WERI-Rb-1 (cell line): Measurements from ENCODE around the gene CPLANE1.
"Not testable (repeated sequence)": the region's sequence is repeated elsewhere in the genome, so short reads cannot be mapped to it uniquely, and the experiment has no call there.

Source experiments
- DNase-seq: peaks from one replicate; pipeline ENCODE4 v3.0.0-alpha.2; 2020
- H3K27ac ChIP-seq: fragments of 250-450 bp; sonication (Bioruptor Pico); 2 replicates; pipeline ENCODE4 v1.5.1; 2020; ENCODE audit warnings: mild to moderate bottlenecking, moderate library complexity
- H3K27me3 ChIP-seq: fragments of 250-450 bp; sonication (Bioruptor Pico); 2 replicates; pipeline ENCODE4 v1.5.1; 2021; ENCODE audit warnings: mild to moderate bottlenecking, low read depth, moderate library complexity; ENCODE audit not compliant: insufficient read depth, severe bottlenecking
- H3K36me3 ChIP-seq: fragments of 250-450 bp; sonication (Bioruptor Pico); 2 replicates; pipeline ENCODE4 v1.5.1; 2020; ENCODE audit warnings: mild to moderate bottlenecking, moderate library complexity
- H3K4me3 ChIP-seq: 2 replicates; pipeline ENCODE4 v1.5.1; 2011; ENCODE audit warnings: low read depth, mild to moderate bottlenecking, control low read depth, low read length
- H3K9me3 ChIP-seq: fragments of 250-450 bp; sonication (Bioruptor Pico); 2 replicates; pipeline ENCODE4 v1.5.1; 2021; ENCODE audit warnings: mild to moderate bottlenecking, moderate library complexity; ENCODE audit not compliant: severe bottlenecking
- TF ChIP-seq, protein P1 (sequence below): IDR thresholded peaks from 2 replicates; pipeline ENCODE4 v1.5.1; 2011; ENCODE audit warnings: low read depth, mild to moderate bottlenecking, control low read depth, inconsistent platforms, low read length

Gene CPLANE1

DNA sequence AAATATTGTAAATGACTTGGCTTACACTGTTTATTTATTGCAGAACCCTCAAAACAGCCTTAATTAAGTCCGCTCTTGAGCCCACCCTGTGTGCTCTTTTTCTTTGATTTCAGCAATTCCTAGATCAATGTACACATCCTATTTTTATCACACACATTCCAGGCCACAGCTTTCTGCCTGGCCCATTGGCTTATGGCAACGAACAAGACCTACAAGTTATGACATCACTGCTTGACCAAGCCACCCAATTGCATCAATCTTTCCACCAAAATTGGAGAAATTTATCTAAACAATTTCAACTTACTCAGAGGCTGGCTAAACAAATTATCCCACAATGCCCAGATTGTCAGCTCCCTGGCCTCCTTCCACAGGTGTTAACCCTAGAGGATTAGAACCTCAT, 158.4 kb downstream of the CPLANE1 start:
- TF ChIP-seq, protein P1, sequence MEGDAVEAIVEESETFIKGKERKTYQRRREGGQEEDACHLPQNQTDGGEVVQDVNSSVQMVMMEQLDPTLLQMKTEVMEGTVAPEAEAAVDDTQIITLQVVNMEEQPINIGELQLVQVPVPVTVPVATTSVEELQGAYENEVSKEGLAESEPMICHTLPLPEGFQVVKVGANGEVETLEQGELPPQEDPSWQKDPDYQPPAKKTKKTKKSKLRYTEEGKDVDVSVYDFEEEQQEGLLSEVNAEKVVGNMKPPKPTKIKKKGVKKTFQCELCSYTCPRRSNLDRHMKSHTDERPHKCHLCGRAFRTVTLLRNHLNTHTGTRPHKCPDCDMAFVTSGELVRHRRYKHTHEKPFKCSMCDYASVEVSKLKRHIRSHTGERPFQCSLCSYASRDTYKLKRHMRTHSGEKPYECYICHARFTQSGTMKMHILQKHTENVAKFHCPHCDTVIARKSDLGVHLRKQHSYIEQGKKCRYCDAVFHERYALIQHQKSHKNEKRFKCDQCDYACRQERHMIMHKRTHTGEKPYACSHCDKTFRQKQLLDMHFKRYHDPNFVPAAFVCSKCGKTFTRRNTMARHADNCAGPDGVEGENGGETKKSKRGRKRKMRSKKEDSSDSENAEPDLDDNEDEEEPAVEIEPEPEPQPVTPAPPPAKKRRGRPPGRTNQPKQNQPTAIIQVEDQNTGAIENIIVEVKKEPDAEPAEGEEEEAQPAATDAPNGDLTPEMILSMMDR, result no peak
- H3K36me3 ChIP-seq, result no peaks in the 10 kb centered on the region
- DNase-seq, result no peak
- no peak overlapping the region for H3K4me3 ChIP-seq
- no peak overlapping the region for H3K27ac ChIP-seq
- H3K27me3 ChIP-seq, result no peaks in the 10 kb centered on the region
- H3K9me3 ChIP-seq, result no peaks in the 10 kb centered on the region

DNA sequence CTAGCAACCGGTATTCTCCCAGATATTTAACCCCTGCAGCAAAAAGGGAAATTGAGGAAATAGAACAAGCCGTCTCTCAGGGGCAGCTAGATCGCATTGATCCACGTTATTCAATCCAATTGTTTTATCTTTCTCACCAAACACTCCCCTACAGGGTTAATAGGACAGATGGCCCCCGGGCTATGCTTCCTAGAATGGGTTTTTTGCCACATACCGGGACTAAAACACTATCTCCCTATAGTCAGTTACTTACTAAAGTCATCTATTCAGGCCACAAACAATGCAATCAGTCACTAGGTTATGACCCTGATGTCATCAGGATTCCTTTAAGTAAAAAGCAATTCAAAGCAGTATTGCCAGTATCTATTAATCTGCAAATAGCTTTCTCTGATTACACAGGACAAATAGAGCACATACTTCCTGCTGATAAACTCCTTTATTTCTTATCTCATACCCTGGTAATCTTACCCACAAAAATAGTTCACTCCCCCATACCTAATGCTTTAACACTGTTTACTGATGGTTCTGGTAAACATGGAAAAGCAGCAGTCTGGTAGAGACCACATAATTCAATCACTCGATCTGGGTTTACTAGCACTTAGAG, 159.0 kb downstream of the CPLANE1 start:
- no peak overlapping the region for H3K27ac ChIP-seq
- TF ChIP-seq, protein P1, result no peak
- H3K27me3 ChIP-seq, result no peaks in the 10 kb centered on the region
- H3K9me3 ChIP-seq, result no peaks in the 10 kb centered on the region
- no peak overlapping the region for H3K4me3 ChIP-seq
- H3K36me3 ChIP-seq, result no peaks in the 10 kb centered on the region
- DNase-seq, result no peak

DNA sequence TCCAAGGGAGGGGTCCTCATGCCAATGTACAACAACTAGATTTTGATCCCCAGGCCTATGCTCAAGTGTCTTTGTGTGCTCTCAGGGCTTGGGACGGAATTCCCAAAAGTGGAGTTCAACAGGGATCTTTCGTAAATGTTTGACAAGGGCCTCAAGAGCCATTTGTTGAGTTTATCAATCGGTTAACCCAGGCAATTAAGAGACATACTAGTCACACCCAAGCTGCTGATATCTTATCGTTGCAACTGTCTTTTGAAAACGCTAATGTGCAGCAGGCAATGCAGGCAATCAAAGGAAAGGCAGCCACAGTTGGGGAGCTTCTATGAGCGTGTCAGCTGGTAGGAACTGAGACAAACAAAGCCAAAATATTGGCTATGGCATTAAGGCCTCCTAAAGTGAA, 161.2 kb downstream of the CPLANE1 start:
- DNase-seq, result no peak

DNA sequence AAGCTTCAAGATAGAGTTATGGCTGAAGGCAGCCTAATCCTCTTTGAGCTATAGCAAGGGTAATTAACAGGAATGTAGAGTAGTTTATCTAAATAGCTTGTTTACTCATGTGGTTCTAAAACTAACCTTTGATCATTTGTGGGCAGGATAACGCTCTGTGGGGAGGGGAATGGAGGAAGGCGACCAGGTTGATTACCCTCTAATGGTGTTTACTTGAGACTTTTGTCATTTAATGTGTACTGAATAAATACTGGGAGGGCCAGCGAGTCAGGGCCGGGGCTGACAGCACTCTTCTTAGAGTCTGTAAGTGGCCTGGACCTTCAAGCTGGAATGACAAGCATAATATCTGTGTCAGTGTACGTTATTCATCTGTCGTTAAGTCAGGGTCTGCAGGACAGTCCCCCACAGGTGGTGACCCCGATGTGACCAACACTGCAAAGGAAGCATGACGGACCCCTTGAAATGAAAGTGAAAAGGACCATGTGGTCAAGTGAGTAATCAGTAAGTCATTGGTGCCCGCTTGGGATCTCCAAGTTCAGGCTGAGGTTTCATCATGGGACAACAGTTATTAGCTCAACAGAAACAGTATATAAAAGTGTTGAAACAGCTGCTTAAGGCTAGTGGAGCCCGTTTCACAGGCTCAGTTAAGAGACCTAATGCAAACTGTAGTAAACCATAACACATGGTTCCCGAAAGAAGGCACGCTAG, 162.6 kb downstream of the CPLANE1 start:
- Histone ChIP-seq H3K4me3 (no peak overlapping the region), H3K27me3 (no peaks in the 10 kb centered on the region), H3K9me3 (no peaks in the 10 kb centered on the region), H3K36me3 (no peaks in the 10 kb centered on the region), H3K27ac (no peak overlapping the region)
- DNase-seq, result no peak
- TF ChIP-seq, protein P1, result no peak

More for the DNA sequence above, 161.2 kb downstream of the CPLANE1 start:
- TF ChIP-seq, protein P1, result no peak
- Histone ChIP-seq H3K9me3 (no peaks in the 10 kb centered on the region), H3K4me3 (no peak overlapping the region), H3K36me3 (no peaks in the 10 kb centered on the region), H3K27me3 (no peaks in the 10 kb centered on the region), H3K27ac (no peak overlapping the region)

DNA sequence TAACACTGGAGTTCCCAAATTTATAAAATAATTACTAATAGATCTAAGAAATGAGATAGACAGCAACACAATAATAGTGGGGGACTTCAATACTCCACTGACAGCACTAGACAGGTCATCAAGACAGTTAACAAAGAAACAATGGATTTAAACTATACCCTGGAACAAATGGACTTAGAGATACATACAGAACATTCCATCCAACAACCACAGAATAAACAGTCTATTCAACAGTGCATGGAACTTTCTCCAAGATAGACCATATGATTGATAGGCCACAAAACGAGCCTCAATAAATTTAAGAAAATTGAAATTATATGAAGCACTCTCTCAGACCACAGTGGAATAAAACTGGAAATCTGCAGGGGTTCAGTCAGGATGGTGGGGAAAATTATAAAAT, 163.2 kb downstream of the CPLANE1 start:
- not testable (repeated sequence) for H3K4me3 ChIP-seq, H3K9me3 ChIP-seq, H3K27me3 ChIP-seq, DNase-seq, H3K36me3 ChIP-seq, H3K27ac ChIP-seq

DNA sequence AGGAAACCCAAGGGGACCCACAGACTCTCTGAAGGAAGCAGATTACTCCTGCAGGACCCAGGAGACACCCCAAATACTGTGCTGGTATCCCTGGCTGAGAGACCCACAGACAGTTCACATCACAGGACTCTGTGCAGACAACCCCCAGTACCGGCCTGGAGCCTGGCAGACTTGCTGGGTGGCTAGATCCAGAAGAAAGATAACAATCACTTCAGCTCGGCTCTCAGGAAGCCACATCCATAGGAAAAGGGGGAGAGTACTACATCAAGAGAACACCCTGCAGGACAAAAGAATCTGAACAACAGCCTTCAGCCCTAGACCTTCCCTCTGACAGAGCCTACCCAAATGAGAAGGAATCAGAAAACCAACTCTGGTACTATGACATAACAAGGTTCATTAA, 166.2 kb downstream of the CPLANE1 start:
- not testable (repeated sequence) for H3K4me3 ChIP-seq, H3K27ac ChIP-seq, DNase-seq, H3K27me3 ChIP-seq, H3K9me3 ChIP-seq, H3K36me3 ChIP-seq

DNA sequence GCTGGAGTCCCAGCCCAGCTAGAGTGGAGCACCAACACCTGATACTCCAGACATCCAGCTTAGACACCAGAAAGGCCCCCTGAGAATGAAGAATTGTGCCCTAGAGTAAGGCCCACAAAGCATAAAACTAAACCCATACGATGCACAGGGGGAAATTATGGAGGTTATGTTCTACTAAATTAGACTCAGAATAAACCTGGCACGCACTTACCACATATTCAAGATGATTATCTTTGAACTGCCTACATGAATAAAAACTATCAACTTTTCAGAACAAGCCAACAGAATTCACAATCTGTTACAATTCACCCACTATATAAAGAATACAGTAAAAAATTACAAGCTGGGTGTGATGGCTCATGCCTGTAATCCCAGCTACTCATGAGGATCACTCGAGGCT, 168.5 kb downstream of the CPLANE1 start:
- TF ChIP-seq, protein P1, result no peak
- no peak for DNase-seq
- no peaks in the 10 kb centered on the region for H3K9me3 ChIP-seq
- H3K27ac ChIP-seq, result no peak overlapping the region
- no peak overlapping the region for H3K4me3 ChIP-seq
- no peaks in the 10 kb centered on the region for H3K27me3 ChIP-seq
- H3K36me3 ChIP-seq, result 0 out of 2 replicates have a peak, but pooled peaks cover 4% of the 10 kb centered on the region
